DOHH2 (cell line): ENCODE results near the gene CHRDL2.

Experiments
- CTCF ChIP-seq: fragments of 200-600 bp; sonication (generic); IDR thresholded peaks from one replicate; pipeline ENCODE4 v1.5.1; 2014; ENCODE audit warnings: antibody characterized with exemption, mild to moderate bottlenecking, low read depth, low read length; ENCODE audit not compliant: poor library complexity, severe bottlenecking
- EZH2phosphoT487 ChIP-seq: fragments of 200-600 bp; sonication (generic); IDR thresholded peaks from 2 replicates; pipeline ENCODE4 v1.6.1; 2017; ENCODE audit warnings: borderline replicate concordance, mild to moderate bottlenecking, antibody characterized with exemption, low read length, moderate library complexity, mixed read lengths

GRCh38 chr11:74679513-74679865 lies 51.7 kb downstream of the CHRDL2 start:
- TF ChIP-seq CTCF (no peak), EZH2phosphoT487 (no peak)
